K562 (cell line): ENCODE results near the gene FMN1. TPM values are rescaled to one million over a fixed set of nuclear protein-coding genes. Genes with fewer than 3 reads are reported as not detected.

ENCODE experiments used
- ATAC-seq: fragments of 200-7000 bp; cut with Tn5 transposase; 3 replicates; pipeline ENCODE4 v1.9.1; 2020; ENCODE audit warnings: moderate library complexity
- BruUV-seq: library from RNA; stranded (reverse); fragments of 400-500 nt; replicated peaks from 2 replicates; lab custom pipeline; 2021; lab: Mats Ljungman, UMichigan
- CTCF ChIA-PET: fragments of 300-600 bp; formaldehyde crosslinking; extraction: SDS; loops from one replicate; lab custom pipeline; 2021; ENCODE audit warnings: low intra/inter-chr PET ratio; lab: Yijun Ruan, JAX
- POLR2A ChIA-PET: fragments of 300-600, 350-650 bp; sonication (Branson Sonifier 250); formaldehyde crosslinking; extraction: SDS; loops from one replicate; lab custom pipeline; 2021; ENCODE audit warnings: antibody characterized with exemption, inconsistent platforms; lab: Yijun Ruan, JAX
- DNase-seq, 4 experiments: peaks; one replicate each; pipeline versions ENCODE4 v3.0.0 to v3.0.0-alpha.2; 2011 to 2018; ENCODE audit warnings: low spot score in 3 of 4, mixed read lengths in 3 of 4; ENCODE audit errors: extremely low read depth in 1 of 4
- FAIRE-seq: peaks from 2 replicates; lab custom pipeline; 2011; peaks lifted over from hg19 to GRCh38; lab: Jason Lieb, UNC
- H2AFZ ChIP-seq: 2 replicates; pipeline ENCODE4 v1.6.0; 2011; ENCODE audit warnings: low read depth, low read length, control low read depth, inconsistent platforms
- H3K27ac ChIP-seq: fragments of 200-600 bp; 3 replicates; pipeline ENCODE4 v1.8.0; 2011; ENCODE audit warnings: low read depth, mild to moderate bottlenecking, control low read depth, inconsistent platforms, low read length, moderate library complexity, mixed read lengths; ENCODE audit errors: extremely low read depth
- H3K27me3 ChIP-seq, 2 experiments: fragments of 300-600 bp in 1 of 2; 2 replicates in 1 of 2; 3 replicates in 1 of 2; pipeline versions ENCODE4 v1.6.0 to v1.8.0; 2011; ENCODE audit warnings: inconsistent platforms in 2 of 2, low read length in 2 of 2, mild to moderate bottlenecking in 1 of 2, mixed read lengths in 1 of 2, moderate library complexity in 1 of 2; ENCODE audit not compliant: control insufficient read depth in 2 of 2, insufficient read depth in 2 of 2
- H3K36me3 ChIP-seq: fragments of 300-600 bp; 3 replicates; pipeline ENCODE4 v1.8.0; 2011; ENCODE audit warnings: mild to moderate bottlenecking, low read length, inconsistent platforms; ENCODE audit not compliant: control insufficient read depth, insufficient read depth
- H3K4me1 ChIP-seq, 2 experiments: fragments of 200-600 bp in 1 of 2; replicated peaks in 1 of 2; 2 replicates in 1 of 2; 3 replicates in 1 of 2; pipeline versions ENCODE4 v1.5.1 to v1.8.0; 2011; ENCODE audit warnings: inconsistent platforms in 2 of 2, low read length in 2 of 2, mild to moderate bottlenecking in 1 of 2, mixed read lengths in 1 of 2, moderate library complexity in 1 of 2; ENCODE audit not compliant: control insufficient read depth in 2 of 2, insufficient read depth in 2 of 2
- H3K4me2 ChIP-seq: 2 replicates; pipeline ENCODE4 v1.6.1; 2011; ENCODE audit warnings: low read length, control low read depth, inconsistent platforms, mixed read lengths; ENCODE audit not compliant: insufficient read depth
- H3K4me3 ChIP-seq: fragments of 200-600 bp; sonication (generic), shearing (Covaris generic); 2 replicates; pipeline ENCODE4 v1.5.1; 2016; ENCODE audit warnings: control low read depth, inconsistent platforms
- H3K79me2 ChIP-seq: fragments of 200-600 bp; 3 replicates; pipeline ENCODE4 v1.8.0; 2011; ENCODE audit warnings: low read length, inconsistent platforms; ENCODE audit not compliant: control insufficient read depth, insufficient read depth
- H3K9ac ChIP-seq, 2 experiments: 2 replicates each; pipeline versions ENCODE4 v1.6.0 to v1.6.1; 2011; ENCODE audit warnings: low read depth in 2 of 2, low read length in 2 of 2, control low read depth in 1 of 2, inconsistent platforms in 1 of 2, mild to moderate bottlenecking in 1 of 2, mixed read lengths in 1 of 2; ENCODE audit not compliant: insufficient read depth in 1 of 2
- H3K9me1 ChIP-seq: one replicate; pipeline ENCODE4 v1.6.0; 2011; ENCODE audit warnings: inconsistent platforms, mild to moderate bottlenecking, low read length, moderate library complexity; ENCODE audit not compliant: control insufficient read depth, insufficient read depth
- H3K9me3 ChIP-seq: replicated peaks from 2 replicates; pipeline ENCODE4 v1.5.1; 2011; ENCODE audit warnings: low read depth, low read length, inconsistent platforms; ENCODE audit not compliant: control insufficient read depth, insufficient read depth
- H4K20me1 ChIP-seq: replicated peaks from 2 replicates; pipeline ENCODE4 v1.6.1; 2011; ENCODE audit warnings: low read length, inconsistent platforms, mixed read lengths; ENCODE audit not compliant: control insufficient read depth, insufficient read depth
- CHD2 ChIP-seq: IDR thresholded peaks from 2 replicates; pipeline ENCODE4 v1.6.1; 2011; ENCODE audit warnings: low read depth, low read length
- CSDE1 ChIP-seq, 2 experiments: fragments of 450-650 bp; IDR thresholded peaks; 2 replicates each; pipeline ENCODE4 v1.6.1; 2016; ENCODE audit warnings: mild to moderate bottlenecking in 1 of 2
- EP300 ChIP-seq: IDR thresholded peaks from 2 replicates; pipeline ENCODE4 v1.6.1; 2012; ENCODE audit warnings: low read length, improper control_type of control experiment
- FOS ChIP-seq: IDR thresholded peaks from 3 replicates; pipeline ENCODE4 v1.6.1; 2011; ENCODE audit not compliant: insufficient read length; ENCODE audit errors: extremely low read depth
- GATAD2A ChIP-seq: fragments of 450-650 bp; IDR thresholded peaks from 2 replicates; pipeline ENCODE4 v1.6.1; 2017
- GATAD2B ChIP-seq: fragments of 450-650 bp; IDR thresholded peaks from 2 replicates; pipeline ENCODE4 v1.6.1; 2017; ENCODE audit warnings: mild to moderate bottlenecking, borderline replicate concordance
- HNRNPLL ChIP-seq: fragments of 200-400 bp; formaldehyde crosslinking; IDR thresholded peaks from 2 replicates; pipeline ENCODE4 v1.6.1; 2017; ENCODE audit warnings: low read length, low read depth, mild to moderate bottlenecking; ENCODE audit not compliant: poor library complexity, severe bottlenecking
- MCM5 ChIP-seq: fragments of 450-650 bp; IDR thresholded peaks from 2 replicates; pipeline ENCODE4 v1.6.1; 2016; ENCODE audit warnings: low read depth
- RCOR1 ChIP-seq, 2 experiments: IDR thresholded peaks; 2 replicates each; pipeline ENCODE4 v1.6.1; 2012; ENCODE audit warnings: low read depth in 2 of 2, low read length in 2 of 2, borderline replicate concordance in 1 of 2, improper control_type of control experiment in 1 of 2
- ZC3H4 ChIP-seq: sonication (generic); formaldehyde crosslinking; IDR thresholded peaks from 2 replicates; pipeline ENCODE4 v1.9.0; 2021; ENCODE audit warnings: missing genetic modification reagents, borderline replicate concordance
- ZNF384 ChIP-seq: IDR thresholded peaks from 2 replicates; pipeline ENCODE4 v1.6.1; 2012; ENCODE audit warnings: low read depth, low read length, improper control_type of control experiment
- ZZZ3 ChIP-seq: fragments of 450-650 bp; IDR thresholded peaks from 2 replicates; pipeline ENCODE4 v1.6.1; 2016; ENCODE audit warnings: antibody characterized with exemption, mild to moderate bottlenecking, moderate library complexity
- WGBS: fragments of 100-300 bp; shearing (Covaris generic); methylation state at CpG from one replicate; pipeline ENCODE4 v1.1.6; 2016; ENCODE audit warnings: low coverage, mixed read lengths; ENCODE audit not compliant: insufficient coverage; ENCODE audit errors: missing lambda C conversion rate; 5-methylcytosine and 5-hydroxymethylcytosine counted together
- in situ Hi-C: fragments of 300-500 bp; cut with MboI; formaldehyde crosslinking; loops from 4 replicates; pipeline ENCODE4 v1.15.0; 2018; ENCODE audit warnings: inconsistent platforms, mixed read lengths
- intact Hi-C: fragments of 100-400 bp; cut with micrococcal nuclease; formaldehyde crosslinking; loops from 2 replicates; pipeline ENCODE4 v1.14.2; 2022
- polyA plus RNA-seq, 8 experiments: library from polyadenylated mRNA; depleted of rRNA in 4 of 8; stranded (reverse) in 5 of 8; unstranded in 3 of 8; fragments of >200 nt; fragmentation: Nextera tagmentation in 2 of 8; fragmentation: Illumina TruSeq in 1 of 8; extraction: Ambion mirVana in 2 of 8; extraction: Trizol in 1 of 8; gene quantifications; 2 replicates each; pipeline versions ENCODE4 v1.2.1 to v1.2.3, GENCODE V29; 2011 to 2014; ENCODE audit warnings: inconsistent platforms in 1 of 8, missing spikeins in 1 of 8
- total RNA-seq, 7 experiments: library from RNA; depleted of rRNA in 6 of 7; stranded (reverse); fragments of >200 nt in 6 of 7; fragmentation: Illumina TruSeq in 2 of 7; extraction: Trizol in 2 of 7; gene quantifications; 2 replicates each; pipeline versions ENCODE4 v1.2.1 to v1.2.3, GENCODE V29; 2011 to 2021; ENCODE audit warnings: low replicate concordance in 1 of 7
- TF ChIP-seq, protein P1 (sequence below), 2 experiments: IDR thresholded peaks; 2 replicates each; pipeline ENCODE4 v1.6.1; 2012; ENCODE audit warnings: improper control_type of control experiment in 2 of 2, low read depth in 2 of 2, low read length in 2 of 2, borderline replicate concordance in 1 of 2
- TF ChIP-seq, protein P2 (sequence below): sonication (generic); formaldehyde crosslinking; IDR thresholded peaks from 2 replicates; pipeline ENCODE4 v1.9.0; 2022; ENCODE audit warnings: mild to moderate bottlenecking, missing genetic modification reagents
- TF ChIP-seq, protein P3 (sequence below): fragments of 250-450 bp; sonication (Bioruptor Pico); IDR thresholded peaks from 2 replicates; pipeline ENCODE4 v1.8.0; 2022; ENCODE audit warnings: inconsistent platforms, mild to moderate bottlenecking, moderate library complexity, borderline replicate concordance
- TF ChIP-seq, protein P4 (sequence below): sonication (generic); formaldehyde crosslinking; IDR thresholded peaks from 2 replicates; pipeline ENCODE4 v1.8.0; 2022; ENCODE audit warnings: mild to moderate bottlenecking, missing genetic modification reagents

The FMN1 gene
- total and polyA plus RNA-seq, 9 of the 15 experiments (the other 6 are each of a cell fraction or from before 2014, with no cell fraction given), result 0.03 to 0.07 (median 0.04) TPM; not detected in 6

DNA sequence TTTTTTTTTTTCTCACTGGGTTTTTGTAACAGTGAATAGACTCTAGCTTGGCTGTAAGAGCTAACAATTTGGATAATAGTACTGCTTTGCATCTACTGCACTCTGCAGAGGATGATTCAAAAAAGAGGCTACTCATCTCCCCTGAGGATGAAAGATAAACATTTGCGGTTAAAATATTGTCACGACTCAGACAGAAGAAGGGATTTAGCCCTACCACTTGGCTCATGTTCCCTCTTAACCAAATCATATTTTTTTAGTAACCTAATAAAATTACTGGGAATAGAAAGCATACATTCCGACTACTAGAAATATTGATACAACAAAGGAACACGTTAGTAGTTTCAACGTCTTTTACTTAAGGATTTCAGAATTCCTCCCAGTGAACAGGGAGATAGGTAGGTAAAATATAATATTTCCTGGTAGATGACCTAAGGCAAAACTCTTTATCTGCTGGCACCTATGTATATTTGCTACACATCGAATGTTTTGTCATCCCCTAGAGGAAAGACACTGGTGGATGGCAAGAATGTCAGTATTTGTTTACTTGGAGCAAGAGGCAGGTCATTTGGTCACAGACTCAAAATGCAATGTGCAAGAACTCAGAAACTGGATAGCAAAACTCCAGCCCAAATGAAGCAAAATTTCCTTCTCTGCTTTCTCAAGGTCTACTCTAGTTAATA lies 365.9 kb downstream of the FMN1 start:
- FAIRE-seq, result no peak
- no peaks in the 10 kb centered on the region for H3K9me3 ChIP-seq
- intact Hi-C loops (no loop called here), in situ Hi-C loops (no loop called here)
- BruUV-seq, result no TSS peak
- H3K36me3 ChIP-seq, result no peaks in the 10 kb centered on the region
- H3K4me1 ChIP-seq, result no peaks in the 10 kb centered on the region
- no peak for ATAC-seq
- CTCF ChIA-PET, result no interaction called here
- H4K20me1 ChIP-seq, result no peaks in the 10 kb centered on the region
- H3K9ac ChIP-seq, result no peak overlapping the region
- POLR2A ChIA-PET, result interaction anchor here (1.9 kb wide), 1 partner anchor 10 kb away, joined by 3 read pairs; no protein-coding TSS in a partner anchor
- no peak for DNase-seq
- no peaks in the 10 kb centered on the region for H3K9me1 ChIP-seq
- H3K4me2 ChIP-seq, result no peak overlapping the region
- H3K79me2 ChIP-seq, result no peaks in the 10 kb centered on the region
- H3K27me3 ChIP-seq, result peaks cover 2 to 15% of the 10 kb centered on the region in 2 experiments; a peak in 2 of 5 replicates
- no peak overlapping the region for H3K4me3 ChIP-seq
- H3K27ac ChIP-seq, result no peak overlapping the region
- WGBS, result 0% methylated on average over 6 of the region's 6 CpGs
- H2AFZ ChIP-seq, result no peak overlapping the region
- TF ChIP-seq ZZZ3 (no peak), MCM5 (no peak), GATAD2B (no peak), ZC3H4 (CRISPR knock-in tag) (no peak), EP300 (no peak), ZNF384 (no peak), RCOR1 (IDR thresholded peaks at IDR 0.05; ENCODE audit: borderline replicate concordance in 1 of 2, low read depth in 2 of 2, low read length in 2 of 2) (no peak), CHD2 (no peak), CSDE1 (IDR thresholded peaks at IDR 0.05) (no peak), FOS (no peak), GATAD2A (no peak), HNRNPLL (no peak)
- TF ChIP-seq, protein P1, sequence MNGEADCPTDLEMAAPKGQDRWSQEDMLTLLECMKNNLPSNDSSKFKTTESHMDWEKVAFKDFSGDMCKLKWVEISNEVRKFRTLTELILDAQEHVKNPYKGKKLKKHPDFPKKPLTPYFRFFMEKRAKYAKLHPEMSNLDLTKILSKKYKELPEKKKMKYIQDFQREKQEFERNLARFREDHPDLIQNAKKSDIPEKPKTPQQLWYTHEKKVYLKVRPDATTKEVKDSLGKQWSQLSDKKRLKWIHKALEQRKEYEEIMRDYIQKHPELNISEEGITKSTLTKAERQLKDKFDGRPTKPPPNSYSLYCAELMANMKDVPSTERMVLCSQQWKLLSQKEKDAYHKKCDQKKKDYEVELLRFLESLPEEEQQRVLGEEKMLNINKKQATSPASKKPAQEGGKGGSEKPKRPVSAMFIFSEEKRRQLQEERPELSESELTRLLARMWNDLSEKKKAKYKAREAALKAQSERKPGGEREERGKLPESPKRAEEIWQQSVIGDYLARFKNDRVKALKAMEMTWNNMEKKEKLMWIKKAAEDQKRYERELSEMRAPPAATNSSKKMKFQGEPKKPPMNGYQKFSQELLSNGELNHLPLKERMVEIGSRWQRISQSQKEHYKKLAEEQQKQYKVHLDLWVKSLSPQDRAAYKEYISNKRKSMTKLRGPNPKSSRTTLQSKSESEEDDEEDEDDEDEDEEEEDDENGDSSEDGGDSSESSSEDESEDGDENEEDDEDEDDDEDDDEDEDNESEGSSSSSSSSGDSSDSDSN (IDR thresholded peaks at IDR 0.05; ENCODE audit: borderline replicate concordance in 1 of 2, low read depth in 2 of 2, low read length in 2 of 2), result no peak
- TF ChIP-seq, protein P2, sequence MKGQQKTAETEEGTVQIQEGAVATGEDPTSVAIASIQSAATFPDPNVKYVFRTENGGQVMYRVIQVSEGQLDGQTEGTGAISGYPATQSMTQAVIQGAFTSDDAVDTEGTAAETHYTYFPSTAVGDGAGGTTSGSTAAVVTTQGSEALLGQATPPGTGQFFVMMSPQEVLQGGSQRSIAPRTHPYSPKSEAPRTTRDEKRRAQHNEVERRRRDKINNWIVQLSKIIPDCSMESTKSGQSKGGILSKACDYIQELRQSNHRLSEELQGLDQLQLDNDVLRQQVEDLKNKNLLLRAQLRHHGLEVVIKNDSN (CRISPR knock-in tag), result no peak
- TF ChIP-seq, protein P3, sequence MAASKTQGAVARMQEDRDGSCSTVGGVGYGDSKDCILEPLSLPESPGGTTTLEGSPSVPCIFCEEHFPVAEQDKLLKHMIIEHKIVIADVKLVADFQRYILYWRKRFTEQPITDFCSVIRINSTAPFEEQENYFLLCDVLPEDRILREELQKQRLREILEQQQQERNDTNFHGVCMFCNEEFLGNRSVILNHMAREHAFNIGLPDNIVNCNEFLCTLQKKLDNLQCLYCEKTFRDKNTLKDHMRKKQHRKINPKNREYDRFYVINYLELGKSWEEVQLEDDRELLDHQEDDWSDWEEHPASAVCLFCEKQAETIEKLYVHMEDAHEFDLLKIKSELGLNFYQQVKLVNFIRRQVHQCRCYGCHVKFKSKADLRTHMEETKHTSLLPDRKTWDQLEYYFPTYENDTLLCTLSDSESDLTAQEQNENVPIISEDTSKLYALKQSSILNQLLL, result no peak
- TF ChIP-seq, protein P4, sequence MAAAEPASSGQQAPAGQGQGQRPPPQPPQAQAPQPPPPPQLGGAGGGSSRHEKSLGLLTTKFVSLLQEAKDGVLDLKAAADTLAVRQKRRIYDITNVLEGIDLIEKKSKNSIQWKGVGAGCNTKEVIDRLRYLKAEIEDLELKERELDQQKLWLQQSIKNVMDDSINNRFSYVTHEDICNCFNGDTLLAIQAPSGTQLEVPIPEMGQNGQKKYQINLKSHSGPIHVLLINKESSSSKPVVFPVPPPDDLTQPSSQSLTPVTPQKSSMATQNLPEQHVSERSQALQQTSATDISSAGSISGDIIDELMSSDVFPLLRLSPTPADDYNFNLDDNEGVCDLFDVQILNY (CRISPR knock-in tag), result no peak
